Caki2 (cell line): ENCODE data around the gene DDX24. TPM values are rescaled to one million over a fixed set of nuclear protein-coding genes. Genes with fewer than 3 reads are reported as not detected.
A peak's percentile ranks its signal among the peaks of the same experiment; 100 is the strongest.
"Not testable (repeated sequence)": the region's sequence is repeated elsewhere in the genome, so short reads cannot be mapped to it uniquely, and the experiment has no call there.

Experiments used
- DNase-seq: peaks from one replicate; pipeline ENCODE4 v3.0.0-alpha.2; 2015; ENCODE audit warnings: low read depth
- in situ Hi-C: cut with HindIII; loops from 2 replicates; pipeline ENCODE4 v1.10.0; 2016; ENCODE audit warnings: low sequenced_read_pairs, low pct_unique_long_range_greater_than_20kb, mixed read lengths
- total RNA-seq: library from RNA; depleted of rRNA; stranded (reverse); fragments of >200 nt; shearing (Covaris generic); gene quantifications from 2 replicates; pipeline ENCODE4 v1.2.3, GENCODE V29; 2014; ENCODE audit warnings: low replicate concordance

Gene DDX24
- total RNA-seq, 1 experiment from 2014 or later: 89.6 TPM

DNA sequence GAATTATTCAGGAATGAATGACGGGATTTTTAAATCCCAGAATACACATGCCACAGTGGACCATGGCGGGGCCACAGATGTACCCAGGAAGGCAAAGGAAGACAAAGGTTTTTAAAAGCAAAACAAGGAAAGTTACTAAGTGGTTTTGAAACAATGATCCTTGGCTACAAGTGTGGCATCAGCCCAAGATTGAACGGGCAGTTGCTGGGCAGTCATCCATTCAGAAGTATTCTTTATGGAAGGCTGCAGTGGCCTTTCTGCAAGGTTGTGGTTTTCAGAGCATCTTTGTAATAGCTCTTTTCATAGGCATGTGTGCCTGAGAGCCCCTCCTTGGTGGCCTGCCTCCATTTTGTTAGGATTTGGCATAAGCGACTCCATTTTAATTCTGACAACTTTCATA, 16.1 kb upstream of the DDX24 start:
- in situ Hi-C loops: no loop called here
- DNase-seq: no peak

DNA sequence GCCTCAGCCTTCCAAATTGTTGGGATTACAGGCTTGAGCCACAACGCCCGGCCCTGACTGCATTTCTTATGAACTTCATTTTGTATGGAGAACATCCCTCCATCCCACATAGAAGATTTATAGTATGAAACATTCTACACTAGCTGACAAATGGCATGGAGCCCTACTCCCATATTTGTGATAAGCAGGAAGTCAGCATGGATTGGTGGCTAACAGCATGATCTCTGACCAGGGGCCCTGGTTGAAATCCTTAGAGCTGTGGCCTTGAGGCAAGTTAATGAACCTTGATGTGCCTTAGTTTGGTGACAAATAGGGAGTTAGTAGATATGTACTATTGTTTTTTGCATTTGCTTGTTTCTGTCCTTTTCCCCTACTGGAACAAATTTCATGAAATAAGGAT, 12.4 kb upstream of the DDX24 start:
- in situ Hi-C loops: no loop called here
- no peak for DNase-seq

DNA sequence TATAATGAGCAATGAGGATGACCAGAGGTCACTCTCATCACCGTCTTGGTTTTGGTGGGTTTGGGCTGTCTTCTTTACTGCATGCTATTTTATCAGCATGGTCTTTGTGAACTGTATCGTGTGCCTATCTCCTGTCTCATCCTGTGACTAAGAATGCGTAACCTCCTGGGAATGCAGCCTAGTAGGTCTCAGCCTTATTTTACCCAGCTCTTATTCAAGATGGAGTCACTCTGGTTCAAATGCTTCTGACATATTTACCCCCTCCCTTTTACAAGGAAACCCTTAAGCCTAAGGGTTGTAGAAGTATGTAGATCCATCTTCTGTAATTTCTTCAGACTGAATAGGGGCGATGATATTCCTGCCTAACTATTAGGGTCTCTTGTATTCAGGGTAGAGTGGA, 8.5 kb upstream of the DDX24 start:
- no peak for DNase-seq
- in situ Hi-C loops: no loop called here

DNA sequence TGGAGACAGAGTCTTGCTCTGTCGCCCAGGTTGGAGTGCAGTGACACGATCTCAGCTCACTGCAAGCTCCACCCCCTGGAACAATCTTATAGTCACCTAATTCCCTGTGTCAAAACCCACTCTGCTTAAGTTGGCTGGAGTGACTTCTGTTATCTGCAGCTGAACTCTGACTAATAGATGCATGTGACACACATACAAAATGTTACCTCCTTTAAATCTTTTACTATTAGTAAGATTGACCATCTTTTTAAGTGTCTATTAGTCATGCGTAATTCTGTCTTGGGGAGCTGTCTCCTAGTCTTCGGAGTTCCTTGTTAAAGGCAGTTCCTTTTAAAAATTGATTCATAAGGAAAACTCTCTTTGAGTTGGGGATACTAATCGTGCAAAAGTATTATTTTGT, 7.5 kb upstream of the DDX24 start:
- no peak for DNase-seq
- in situ Hi-C loops: no loop called here

DNA sequence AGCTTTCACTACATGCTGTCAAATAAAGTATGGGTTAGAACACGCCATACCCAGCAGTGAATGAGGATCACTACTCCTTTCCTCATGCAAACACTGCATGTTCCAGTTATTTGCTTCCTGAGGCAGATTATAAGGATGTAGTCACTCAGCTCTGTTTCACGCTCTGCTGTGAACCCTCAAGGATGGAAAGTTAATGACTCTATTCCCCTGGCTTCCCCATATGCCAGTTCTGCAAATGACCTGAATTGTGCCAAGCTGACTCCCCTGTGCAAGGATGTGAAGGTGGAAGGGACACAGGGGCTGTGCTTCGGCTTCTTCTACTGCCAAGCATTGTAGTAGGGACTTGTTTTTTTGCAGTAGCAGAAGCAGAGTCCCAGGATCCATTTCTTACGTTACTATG, 6.9 kb upstream of the DDX24 start:
- in situ Hi-C loops: no loop called here
- DNase-seq: no peak

DNA sequence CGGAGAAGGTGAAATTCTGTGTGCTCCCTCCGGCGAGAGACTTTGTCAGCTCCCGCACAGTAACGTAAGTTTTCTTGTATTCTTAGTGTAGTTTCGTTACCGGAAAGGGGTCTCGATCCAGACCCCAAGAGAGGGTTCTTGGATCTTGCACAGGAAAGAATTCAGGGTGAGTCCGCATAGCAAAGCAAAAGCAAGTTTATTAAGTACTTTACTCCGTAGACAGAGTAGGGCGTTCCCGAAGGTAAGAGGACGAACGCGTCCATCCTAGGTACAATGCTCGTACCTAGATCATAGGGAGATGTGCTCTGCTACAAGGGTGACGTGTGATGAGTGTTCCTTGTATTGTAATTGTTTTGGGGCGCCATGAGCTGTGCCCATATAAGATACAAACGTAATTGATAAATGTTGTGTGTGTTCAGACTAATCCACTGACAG, 401 bp upstream of the DDX24 start:
- no peak for DNase-seq
- in situ Hi-C loops: no loop called here

GRCh38 chr14:94079891-94080620, 946 bp downstream of the DDX24 start:
- no peak for DNase-seq
- in situ Hi-C loops: no loop called here

DNA sequence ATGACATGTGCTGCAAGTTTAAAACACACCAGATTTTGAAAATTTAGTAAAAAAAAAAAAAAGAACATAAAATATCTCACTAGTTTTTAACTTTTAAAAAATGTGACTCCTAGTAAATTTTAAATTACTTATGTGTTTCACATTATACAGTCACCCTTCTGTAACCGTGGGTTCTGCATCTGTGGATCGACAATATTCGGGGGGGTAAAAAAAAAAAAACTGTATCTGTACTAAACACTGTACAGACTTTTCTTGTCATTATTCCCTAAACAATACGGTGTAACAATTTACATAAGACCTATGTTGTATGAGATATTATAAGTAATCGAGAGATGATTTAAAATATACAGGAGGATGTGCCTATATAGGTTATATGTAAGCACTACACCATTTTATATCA, 3.2 kb downstream of the DDX24 start:
- in situ Hi-C loops: no loop called here
- no peak for DNase-seq

- no peak for DNase-seq
- in situ Hi-C loops: no loop called here
These were observed 3.7 kb downstream of the DDX24 start for GRCh38 chr14:94077111-94077821.

DNA sequence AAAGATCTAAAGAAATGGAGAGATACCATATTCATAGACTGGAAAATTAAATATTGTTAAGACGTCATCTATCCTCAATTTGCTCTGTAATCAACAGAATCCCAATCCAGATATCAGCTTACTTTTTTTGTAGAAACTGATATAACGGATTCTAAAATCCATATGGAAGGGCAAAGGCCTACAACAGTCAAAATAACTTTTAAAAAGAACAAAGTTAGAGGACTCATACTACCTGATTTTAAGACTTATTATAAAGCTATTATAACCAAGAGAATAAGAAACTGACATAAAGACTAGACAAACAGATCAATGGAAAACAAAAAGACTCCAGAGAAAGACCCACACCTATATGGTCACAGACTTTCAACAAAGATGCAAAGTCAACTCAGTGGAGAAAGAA, 6.0 kb downstream of the DDX24 start:
- no peak for DNase-seq
- in situ Hi-C loops: no loop called here

GRCh38 chr14:94074534-94074933, 6.5 kb downstream of the DDX24 start:
- in situ Hi-C loops: no loop called here
- DNase-seq: no peak

DNA sequence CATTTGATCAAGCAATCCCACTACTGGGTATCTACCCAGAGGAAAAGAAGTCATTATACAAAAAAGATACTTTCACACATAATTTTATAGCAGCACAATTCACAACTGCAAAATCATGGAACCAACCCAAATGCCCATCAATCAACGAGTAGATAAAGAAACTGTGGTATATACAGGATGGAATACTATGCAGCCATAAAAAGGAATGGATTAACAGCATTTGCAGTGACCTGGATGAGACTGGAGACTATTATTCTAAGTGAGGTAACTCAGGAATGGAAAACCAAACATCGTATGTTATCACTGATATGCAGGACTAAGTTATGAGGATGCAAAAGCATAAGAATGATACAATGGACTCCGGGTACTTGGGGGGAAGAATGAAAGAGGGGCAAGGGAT, 8.9 kb downstream of the DDX24 start:
- DNase-seq, in situ Hi-C loops: not testable (repeated sequence)

- peak; percentile 36 for DNase-seq
- in situ Hi-C loops: no loop called here
These were observed 14.8 kb downstream of the DDX24 start for GRCh38 chr14:94066089-94066676.

DNA sequence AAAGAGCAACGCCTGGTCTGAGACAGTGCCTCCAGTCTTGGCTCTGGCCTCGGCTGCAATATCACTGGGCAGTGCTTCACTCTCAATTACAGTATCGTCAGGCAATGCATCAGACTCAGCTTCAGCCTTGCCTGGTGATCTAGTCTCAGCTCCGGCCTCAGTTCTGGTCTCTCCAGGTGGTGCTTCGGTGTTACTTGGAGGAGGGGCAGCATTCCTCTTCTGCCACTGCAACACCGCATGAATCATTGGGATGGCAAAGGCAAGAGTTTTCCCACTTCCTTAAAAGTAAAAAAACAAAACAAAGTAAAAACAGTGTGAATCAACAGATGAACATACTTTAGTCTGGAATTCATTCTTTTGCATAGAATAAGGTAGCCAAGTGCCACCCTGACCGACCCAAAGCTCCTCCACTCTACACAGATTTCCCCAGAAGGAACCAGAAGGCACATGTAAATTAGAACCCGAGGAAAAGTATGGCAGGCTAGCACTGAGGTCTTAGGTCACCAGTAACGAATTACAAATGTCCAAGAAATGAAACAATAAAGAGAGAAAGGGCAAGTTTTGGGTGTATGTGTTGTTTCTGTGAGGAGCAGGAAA, 18.6 kb downstream of the DDX24 start:
- DNase-seq: peak; percentile 27
- in situ Hi-C loops: no loop called here

GRCh38 chr14:94059998-94060397, 21.0 kb downstream of the DDX24 start:
- in situ Hi-C loops: no loop called here
- DNase-seq: no peak

DNA sequence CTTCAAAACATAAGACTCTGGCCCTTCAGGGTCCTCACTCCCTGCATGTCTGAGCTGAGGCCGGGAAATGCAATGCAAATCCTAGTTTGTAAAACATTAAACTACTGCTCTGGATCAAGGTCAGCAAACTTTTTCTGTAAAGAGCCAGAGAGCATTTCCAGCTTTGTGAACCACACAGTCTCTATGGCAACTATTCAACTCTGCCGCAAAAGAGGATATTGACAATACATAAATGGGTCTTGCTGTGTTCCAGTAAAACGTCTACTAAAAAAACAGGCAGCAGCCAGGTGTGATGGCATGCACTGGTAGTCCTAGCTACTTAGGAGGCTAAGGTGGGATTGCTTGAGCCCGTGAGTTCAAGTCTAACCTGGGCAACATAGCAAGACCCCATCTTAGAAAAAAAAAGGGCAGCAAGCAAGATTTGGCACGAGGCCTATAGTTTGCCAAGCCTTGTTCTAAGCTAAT, 22.3 kb downstream of the DDX24 start:
- in situ Hi-C loops: no loop called here
- no peak for DNase-seq

DNA sequence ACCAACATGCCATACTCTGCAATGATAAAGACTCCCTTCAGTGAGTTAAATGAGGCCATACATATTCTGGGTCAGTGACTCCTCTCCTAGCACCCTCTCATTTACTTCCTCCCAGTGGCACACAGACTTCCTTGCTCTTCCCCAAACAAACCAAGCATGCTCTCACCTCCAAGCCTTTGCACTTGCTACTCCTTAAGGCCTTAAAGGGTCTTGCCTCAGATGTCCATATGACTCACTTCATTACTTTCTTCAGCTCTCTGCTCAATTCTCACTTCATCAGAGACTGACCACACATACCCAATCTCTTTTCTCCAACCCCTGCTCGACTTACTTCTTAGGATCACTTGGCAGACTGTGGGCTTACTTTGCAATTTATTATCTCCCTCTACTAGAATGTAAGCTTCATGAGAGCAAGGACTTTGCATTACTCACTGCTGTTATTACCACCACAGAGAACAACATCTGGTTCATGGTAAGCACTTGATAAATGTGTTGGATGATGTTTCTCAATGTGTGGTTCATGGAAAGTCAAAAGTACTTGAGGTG, 22.8 kb downstream of the DDX24 start:
- DNase-seq: no peak
- in situ Hi-C loops: no loop called here

- in situ Hi-C loops: no loop called here
- no peak for DNase-seq
These were observed 24.3 kb downstream of the DDX24 start for GRCh38 chr14:94056579-94057308.
